ENCODE results near the gene DSCAM.

Gene DSCAM

DNA sequence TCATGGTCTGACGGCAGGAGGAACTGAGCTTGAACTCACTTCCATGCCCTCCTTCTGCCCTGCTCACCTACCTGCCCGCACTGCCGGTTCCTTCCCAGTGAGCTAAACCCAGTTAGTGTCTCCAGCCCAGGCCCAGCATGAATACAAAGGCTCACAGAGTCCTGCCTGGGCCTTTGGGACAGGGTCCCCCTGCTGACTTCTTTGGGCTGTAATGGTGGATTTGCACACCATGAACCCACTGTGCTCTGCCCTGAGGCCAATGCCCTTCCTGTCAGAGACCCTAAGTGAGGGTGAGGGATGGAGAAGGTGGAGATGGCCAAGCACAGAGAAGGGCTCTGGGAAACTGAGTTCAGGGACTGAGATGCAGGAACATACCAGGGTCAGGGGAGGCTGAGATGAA, 826.3 kb downstream of the DSCAM start:
- DNase-seq: no peak

DNA sequence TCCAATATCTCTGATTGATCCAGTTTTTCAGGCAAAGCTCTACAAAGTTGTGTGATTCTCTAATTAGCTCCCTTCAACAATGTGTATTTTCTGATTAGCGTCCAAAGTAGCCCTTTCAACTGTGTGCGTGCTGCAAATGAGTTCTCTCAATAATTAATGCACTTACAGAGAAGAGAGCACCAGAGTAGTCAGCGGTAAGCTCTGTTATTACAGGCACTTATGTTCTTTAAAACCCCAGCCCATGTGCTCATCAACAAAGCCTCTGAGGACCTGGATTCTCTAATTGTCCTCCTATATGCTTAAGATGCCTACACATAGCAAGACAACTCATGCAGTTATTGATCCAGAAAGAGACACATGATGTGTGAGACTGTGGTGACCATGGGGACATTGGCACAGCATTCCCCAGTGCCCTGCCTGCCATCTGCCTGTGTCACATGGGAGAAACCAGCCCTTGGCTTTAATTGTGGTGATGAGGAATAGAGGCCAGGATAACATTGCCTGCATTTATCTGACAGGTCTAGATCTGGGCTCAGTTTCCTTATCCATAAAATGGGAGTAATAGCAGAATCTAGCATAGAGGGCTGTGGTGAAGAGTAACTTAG, 828.0 kb downstream of the DSCAM start:
- no peak for DNase-seq

DNA sequence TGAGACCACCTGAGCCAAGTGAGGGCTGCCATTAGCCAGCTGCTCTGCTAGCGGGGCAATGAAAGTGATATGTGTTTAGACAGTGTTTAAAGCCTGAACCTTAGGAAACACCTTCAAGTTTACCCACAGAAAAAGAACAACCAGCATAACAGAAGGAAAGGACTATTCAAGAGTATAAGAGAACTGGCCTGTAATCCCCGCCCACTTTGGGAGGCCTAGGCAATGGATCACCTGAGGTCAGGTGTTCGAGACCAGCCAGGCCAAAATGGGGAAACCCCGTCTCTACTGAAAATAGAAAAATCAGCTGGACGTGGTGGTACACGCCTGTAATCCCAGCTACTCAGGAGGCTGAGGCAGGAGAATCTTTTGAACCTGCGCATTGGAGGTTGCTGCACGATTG, 830.3 kb downstream of the DSCAM start:
- DNase-seq: no peak

DNA sequence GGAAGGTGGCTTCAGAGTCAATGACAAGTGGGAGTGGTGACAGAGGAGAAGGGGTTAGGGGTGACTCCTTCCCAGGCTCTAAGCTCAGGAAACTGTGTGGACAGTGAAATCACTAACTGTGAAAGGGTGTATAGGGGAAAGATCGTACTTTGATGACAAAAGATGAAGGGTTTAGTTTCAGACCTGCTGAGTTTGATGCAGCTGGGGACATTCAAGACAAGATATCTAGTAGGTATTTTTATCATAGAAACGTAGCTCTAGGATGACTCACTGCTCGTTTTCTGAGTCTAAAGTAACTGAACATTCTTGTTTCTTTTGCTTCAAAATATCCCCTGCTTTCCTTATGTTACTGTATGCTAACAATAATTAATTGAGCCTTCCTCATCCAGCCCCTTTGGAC, 830.7 kb downstream of the DSCAM start:
- DNase-seq: no peak

DNA sequence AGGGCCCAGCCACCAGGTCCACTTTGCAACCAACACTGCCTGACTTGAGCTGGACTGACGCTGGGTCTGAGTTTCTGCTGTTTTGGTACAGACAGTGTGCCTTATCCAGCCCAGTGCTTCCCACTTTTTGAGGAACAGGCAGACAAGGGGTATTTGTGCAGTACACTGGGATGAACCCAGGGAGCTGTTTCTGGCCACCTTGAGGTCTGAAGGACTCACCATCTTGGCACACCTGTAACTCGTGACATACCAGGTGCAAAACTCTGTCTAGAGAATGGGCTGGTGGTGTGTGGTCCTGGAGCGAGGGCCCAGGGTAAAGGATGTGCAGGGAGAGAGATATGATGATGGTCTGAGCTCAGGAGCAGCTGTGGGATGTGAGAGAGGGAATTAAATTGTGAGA, 831.1 kb downstream of the DSCAM start:
- DNase-seq: no peak

DNA sequence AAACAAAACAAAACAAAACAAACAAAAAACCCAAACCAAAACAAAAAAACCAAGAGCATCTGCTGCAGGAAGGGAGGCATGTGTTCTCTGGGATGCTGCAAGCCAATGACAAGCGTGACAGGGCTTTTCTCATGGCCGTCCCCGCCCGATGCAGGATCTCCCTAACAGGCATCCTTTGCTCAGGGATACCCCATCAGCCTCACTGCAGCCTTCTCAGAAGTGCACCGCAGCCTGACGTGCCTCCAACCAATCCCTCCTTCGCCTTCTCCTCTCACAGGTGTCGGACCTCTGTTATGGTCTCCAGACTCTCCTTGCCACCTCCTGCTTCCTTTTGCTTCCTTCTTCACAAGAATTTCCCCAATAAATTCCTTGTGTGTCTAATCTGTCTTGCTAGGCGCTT, 832.6 kb downstream of the DSCAM start:
- DNase-seq: no peak

DNA sequence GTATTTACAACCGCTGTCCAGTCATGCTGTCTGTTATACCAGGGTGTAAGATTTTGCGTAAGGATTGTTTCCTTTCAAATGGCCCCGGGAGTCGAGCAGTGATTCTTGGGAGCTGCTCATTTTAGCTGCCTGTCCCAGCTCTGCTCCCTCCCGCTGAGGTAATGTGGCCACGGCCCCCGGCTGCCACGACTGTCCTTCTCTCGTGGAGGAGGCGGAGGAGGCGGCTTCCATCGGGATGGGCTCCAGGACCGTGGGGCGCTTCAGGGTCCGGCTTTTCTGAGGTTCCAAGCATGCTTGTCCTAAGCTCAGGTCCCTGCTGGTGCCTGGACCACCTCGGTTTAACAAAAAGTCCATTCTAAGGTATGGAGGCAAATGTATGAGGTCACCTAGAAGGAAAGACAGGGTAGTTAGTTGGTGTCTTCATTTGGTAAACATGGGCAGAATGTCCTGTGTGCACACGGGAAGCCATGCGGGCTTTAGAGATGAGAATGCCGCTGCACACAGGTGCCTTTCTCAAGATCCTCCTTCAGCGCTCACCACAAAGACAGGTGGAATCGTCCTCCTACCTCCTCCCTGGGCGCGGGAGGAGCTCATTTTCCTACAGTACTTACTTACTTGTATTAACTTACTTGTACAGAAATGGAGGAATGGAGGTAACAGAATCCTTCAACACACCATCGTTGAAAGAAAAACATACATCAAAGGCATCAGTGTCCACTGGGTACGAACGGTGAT, 833.8 kb downstream of the DSCAM start:
- DNase-seq: no peak

DNA sequence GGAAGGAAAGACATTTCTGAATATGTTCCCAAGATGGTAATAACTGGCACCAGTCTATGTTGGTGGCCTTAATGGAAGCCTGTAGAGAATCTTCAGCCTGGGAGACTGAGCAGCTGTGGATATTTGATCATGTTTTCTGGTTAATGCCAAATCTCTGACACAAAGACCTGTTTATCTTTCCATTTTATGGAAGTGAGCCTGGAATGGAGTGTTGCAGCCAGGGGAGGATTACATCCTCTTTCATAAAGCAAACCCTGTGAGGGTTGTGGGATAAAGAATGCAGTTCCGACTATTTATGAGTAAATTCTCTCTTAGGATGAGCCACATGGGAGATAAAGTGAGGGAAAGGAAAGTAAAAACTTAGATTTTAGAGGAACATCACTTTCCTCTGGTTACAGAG, 835.6 kb downstream of the DSCAM start:
- DNase-seq: no peak

DNA sequence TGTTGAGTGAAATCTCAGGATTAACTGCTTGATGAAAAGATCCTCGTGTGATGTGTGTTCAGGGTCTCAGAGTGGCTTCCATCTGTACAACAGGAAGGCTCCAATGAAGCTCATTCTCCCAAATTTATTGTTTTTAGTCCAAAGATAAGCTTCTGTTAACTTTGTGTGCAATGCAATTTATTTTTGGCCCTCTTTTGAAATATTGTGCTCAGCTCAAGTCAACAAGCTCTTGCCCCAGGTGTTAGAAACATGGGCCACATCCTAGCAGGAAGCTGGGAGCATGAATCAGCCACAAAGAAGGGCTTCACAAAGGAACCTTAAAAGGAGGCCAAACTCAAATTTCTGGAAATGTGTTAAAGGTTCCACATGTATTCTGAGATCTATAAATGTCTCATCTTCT, 844.0 kb downstream of the DSCAM start:
- no peak for DNase-seq

DNA sequence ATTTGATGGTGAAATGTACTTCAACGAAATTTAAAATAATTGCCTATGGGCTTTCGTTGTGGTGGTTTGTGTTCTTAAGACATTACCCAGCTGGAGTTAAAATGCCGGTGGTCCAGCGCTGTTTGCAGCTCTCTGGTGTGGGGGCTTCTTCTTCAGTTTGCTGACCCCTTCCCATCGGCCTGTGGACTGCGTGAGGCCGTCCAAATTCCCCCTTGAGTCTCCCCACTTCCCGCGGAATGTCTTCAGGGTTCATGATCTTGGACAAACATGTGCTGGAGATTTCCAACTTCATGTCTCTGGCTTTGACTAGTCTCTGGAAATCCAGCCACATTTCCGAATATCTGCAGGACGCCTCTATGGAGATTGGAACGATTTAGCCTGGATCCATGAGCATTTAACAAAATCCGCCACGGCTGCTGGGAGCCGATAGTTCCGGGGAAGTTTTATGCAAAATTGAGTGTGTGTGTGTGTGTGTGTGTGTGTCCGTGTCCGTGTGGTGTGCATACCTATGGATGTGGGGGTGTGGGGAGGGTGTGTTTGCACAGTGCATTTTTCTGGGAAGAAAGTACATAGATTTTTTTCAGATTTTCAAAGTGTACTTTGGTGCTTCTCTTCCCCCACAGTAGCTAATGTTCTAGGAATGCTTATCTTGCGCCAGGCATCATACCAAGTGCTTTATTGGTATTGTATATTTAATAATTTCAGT, 862.5 kb downstream of the DSCAM start:
- no peak for DNase-seq

DNA sequence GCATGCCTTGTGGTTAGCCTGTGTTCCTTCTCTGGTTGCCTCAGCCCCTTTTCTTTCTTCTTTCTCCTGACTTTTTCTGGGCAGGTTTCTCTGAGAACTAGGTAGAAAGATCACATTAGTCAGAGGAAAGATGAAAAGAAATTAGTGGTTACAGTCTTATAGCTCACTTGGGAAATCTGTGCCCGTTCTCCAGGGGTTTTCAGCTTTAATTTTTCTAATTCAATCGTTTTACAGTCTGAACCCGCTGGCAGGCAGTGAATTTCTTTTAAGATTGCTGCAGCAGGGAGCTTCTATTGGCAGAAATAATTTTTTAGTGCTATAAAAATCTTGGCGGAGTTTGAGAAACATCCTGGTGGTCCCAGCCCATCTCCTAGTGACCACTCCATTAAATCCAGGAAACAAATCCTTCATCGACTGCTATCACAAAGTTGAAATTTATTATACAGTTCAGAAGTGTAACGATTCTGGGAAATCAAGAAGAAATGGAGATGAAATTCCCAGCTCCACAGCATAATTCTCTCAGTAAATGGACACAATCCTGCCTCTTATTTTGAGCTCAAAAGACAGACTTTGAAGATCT, 866.6 kb downstream of the DSCAM start:
- DNase-seq: no peak

DNA sequence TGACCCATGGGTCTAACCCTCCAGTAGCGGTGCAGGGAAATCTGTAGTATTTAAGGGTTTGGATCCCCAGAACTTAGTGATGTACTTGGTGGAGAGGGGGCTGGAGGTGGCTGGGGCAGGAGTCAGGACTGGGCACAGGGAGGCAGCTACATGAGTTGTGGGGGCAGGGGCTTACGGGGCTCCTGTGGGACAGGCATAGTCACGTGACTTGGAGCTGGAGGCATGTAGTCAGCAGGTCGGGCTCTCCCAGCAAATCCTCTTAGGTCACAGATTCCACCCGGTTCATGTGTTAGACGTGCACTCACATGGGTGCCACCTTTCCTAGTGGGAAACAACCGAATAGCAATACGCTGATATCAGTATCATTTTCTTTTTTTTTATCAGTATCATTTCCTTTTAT, 867.6 kb downstream of the DSCAM start:
- no peak for DNase-seq

DNA sequence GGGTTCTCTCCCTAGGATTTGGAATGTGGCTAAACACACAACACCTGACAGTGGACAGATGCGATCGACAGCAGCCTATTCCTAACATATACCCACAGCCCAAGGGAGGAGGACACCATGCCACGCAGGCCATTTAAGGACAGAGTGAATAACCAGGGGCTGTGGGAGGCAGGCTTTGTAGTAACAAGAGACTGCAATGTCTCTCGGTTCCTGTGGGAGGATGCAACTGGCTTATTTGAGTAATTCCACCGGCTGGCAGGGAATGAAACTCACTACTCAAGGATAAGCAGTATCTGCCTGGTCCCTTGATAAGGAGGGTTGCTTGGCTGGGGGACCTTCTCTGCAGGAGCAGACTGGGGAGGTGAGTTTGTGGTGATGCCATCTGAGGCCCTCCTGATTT, 870.2 kb downstream of the DSCAM start:
- no peak for DNase-seq

DNA sequence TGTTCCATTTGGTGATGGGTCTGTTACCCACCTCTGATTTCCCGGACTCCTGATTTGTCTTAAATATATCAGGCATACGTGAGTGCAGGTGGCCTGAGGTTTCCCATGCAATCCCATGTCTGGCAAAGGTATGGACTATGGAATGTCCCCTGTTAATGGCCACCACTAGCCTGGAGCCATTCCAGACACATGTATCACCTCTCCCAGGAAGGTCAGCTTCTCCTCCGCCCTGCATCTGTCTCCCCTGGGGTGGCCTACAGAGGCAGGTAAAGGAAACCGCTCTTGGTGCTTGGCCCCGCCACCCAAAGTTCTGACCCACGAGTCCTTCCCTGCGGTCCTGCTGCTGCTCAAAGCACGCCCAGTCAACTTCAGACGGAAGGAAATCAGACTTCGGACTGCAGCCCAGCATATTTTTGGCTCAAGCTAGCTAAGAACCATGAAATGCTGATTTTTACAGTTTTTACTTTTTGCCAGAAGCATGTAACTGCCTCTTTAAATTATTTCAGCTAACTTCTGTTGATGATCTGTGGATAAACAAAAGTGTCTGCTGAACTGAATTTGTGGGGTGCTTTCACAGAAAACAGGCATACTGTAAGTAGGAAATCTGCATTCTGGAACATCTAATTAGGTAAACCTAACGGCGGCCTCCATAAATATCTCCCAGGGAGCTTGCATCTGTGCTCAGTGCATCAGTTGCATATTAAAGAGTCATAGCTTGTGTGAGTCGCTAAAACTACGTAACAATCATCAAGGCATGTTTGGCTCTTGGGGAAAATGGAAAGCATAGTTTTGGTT, 873.8 kb downstream of the DSCAM start:
- no peak for DNase-seq

DNA sequence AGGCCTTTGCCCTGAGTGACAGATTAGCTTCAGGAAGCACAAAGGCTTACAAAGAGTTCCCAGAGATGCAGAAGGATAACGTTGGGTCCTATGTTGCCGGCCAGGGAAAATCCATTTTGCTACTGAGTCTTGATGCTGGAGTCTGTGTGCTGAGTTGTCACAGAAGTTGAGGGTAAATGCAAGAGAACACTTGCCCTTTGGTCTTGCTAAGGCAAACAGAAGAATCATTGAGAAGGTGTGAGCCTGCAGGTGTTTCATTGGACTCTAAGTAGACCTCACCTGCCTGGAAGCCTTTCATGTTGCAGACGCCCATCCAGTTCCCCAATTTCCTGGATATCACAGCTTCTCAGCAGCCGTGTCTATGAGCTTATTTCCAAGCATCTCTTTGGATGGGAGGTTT, 874.5 kb downstream of the DSCAM start:
- DNase-seq: no peak

DNA sequence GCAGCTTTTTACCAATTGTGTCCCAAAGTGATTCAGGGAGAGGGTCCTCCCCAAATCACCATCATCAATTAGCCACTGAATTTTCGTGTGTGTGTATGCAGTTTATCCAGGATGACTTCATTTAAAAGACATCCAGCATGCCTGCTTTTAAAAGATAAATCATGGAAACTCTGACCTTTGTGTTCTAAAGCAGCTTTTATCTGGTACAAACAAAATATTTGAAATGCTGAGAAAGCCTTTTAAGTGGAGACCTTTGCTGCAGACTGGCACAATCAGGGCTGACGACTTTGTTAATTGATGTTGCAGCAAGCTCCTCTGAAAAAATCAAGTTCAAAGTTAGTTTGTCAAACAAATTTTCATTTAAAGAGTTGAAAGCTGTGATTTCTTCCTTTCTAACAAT, 875.0 kb downstream of the DSCAM start:
- DNase-seq: no peak

DNA sequence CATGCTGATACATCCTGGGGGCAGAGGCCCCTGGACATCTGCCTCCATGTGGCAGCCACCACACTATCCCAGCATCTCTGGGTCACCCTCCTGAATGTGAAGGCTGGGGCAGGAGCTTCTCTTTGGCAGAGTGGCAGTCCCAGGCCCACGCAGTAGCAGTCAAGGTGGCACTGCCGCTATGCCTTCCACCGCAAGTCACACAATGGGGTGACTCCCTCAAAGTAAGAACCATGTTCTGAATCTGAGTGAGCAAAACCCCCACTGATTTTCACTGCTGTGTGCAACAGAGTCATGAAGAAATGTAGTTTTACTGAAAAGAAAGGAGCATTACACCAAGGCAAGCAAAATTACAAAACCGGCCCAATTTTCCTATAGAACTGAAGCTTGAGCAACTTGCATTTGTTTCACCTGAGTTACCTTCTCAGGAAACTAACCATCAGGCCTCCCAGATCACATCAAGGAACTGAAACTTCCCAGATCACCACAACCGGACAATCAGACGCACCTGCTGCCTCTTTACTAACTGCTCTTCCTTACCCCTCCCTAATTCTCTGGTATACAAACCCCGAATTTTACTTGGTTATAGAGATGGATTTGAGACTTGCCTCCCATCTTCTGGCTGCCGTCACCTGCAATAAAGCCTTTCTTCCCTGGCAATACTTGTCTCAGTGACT, 877.1 kb downstream of the DSCAM start:
- DNase-seq: no peak

DNA sequence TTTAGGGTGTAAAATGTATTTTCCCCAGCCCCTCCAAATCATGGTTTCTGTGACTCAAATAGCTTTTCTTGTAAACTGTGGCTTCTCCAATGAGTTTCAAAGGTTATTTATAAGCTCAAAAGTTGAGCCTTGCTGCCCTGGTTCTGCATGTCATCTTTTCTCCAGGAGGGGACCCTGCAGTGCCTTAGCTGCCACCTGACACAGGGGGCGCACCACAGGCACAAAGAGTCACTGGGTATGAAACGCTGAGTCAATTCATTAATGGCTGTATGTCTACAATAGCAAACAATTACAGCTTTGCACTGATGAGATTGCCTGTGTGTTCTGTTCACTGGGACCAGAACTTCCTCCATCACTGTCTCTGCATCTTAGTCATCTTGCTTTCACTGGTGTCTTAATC, 878.9 kb downstream of the DSCAM start:
- DNase-seq: no peak

DNA sequence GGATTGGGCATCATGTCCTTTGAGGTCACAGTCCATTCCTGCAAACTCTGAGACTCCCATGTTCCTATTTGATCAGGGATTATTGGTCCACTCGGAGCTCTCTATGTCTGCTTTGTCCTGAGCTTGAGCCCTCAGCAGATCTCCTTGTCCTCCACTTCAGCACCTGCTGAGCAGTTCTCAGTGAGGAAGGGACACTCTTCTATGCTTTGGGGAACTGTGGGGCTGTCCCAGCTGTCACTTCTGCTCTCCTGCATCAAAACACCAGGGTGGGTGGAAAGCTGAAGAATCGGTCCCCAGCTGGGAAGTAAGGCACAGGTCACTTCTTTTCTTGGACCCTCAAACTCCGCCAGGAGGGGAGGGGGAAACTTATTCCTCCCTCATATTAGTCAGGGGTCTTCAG, 880.2 kb downstream of the DSCAM start:
- DNase-seq: no peak

DNA sequence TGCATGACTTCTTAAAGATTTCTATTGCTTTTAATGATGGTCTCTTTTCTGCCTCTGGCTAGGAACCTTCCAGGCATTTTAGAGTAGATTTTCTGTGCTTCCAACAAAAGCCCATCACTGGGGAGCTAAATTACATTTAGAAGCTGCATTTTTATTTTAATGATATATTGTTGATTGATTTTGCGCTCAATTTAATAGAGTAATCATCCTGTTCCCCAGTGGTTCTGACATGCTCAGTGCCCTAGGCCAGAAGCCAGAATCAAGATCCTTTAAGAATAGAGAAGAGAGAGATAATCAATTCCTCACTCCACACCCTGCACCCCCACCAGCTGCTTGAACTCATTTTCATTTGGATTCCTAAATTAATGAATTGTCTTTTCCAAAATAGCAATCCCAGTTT, 881.9 kb downstream of the DSCAM start:
- no peak for DNase-seq

DNA sequence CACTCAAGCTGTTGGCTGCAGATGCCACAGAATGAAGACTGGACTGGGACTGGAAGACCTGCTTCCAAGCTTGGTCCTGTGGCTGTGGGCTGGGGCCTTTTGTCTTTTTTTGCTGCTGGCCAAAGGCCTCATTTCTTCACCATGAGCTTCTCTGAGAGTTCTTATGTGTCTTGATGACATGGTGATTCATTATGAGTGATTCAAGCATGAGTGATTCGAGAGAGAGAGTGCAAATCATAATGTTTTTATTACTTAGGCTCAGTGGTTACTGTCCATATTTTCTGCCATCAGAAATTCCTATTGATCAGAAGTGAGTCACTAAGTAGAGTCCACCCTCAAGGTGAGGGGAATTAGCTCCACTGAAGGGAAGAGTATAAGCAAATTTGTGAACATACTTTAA, 885.7 kb downstream of the DSCAM start:
- no peak for DNase-seq
